IMR-90 (cell line): ENCODE data around the gene EEF1AKMT2. TPM values are rescaled to one million over a fixed set of nuclear protein-coding genes. Genes with fewer than 3 reads are reported as not detected.

Experiments
- ATAC-seq: fragments of 200-7000 bp; cut with Tn5 transposase; 2 replicates; pipeline ENCODE4 v1.9.1; 2020; ENCODE audit warnings: low read depth, mild to moderate bottlenecking, moderate library complexity
- BruUV-seq: library from RNA; stranded (reverse); fragments of 400-500 nt; replicated peaks from 2 replicates; lab custom pipeline; 2021; lab: Mats Ljungman, UMichigan
- CTCF ChIA-PET: fragments of 300-600 bp; formaldehyde crosslinking; extraction: SDS; loops from one replicate; lab custom pipeline; 2021; ENCODE audit warnings: antibody characterized with exemption; lab: Yijun Ruan, JAX
- POLR2A ChIA-PET: fragments of 300-600 bp; sonication (Branson Sonifier 250); formaldehyde crosslinking; loops from one replicate; lab custom pipeline; 2022; ENCODE audit warnings: antibody characterized with exemption; ENCODE audit not compliant: unreplicated experiment; lab: Charles Lee
- DNase-seq: peaks from one replicate; pipeline ENCODE4 v3.0.0; 2013
- H2AFZ ChIP-seq: replicated peaks from 2 replicates; pipeline ENCODE3; 2013; ENCODE audit warnings: low read length, mild to moderate bottlenecking; ENCODE audit not compliant: poor library complexity
- H2AK5ac ChIP-seq: 2 replicates; pipeline ENCODE4 v1.6.1; 2013; ENCODE audit warnings: low read depth, low read length, inconsistent platforms
- H2AK9ac ChIP-seq: replicated peaks from 2 replicates; pipeline ENCODE3; 2013; ENCODE audit warnings: mild to moderate bottlenecking, low read depth, low read length, moderate library complexity; ENCODE audit not compliant: poor library complexity
- H2BK120ac ChIP-seq: 2 replicates; pipeline ENCODE4 v1.6.1; 2013; ENCODE audit warnings: low read depth, low read length, inconsistent platforms
- H2BK15ac ChIP-seq: 3 replicates; pipeline ENCODE4 v1.6.1; 2013; ENCODE audit warnings: low read depth, low read length, inconsistent platforms
- H2BK20ac ChIP-seq: 2 replicates; pipeline ENCODE4 v1.6.1; 2013; ENCODE audit warnings: low read depth, mild to moderate bottlenecking, inconsistent platforms, low read length, moderate library complexity
- H2BK5ac ChIP-seq: 2 replicates; pipeline ENCODE4 v1.6.1; 2013; ENCODE audit warnings: mild to moderate bottlenecking, low read depth, low read length, inconsistent platforms; ENCODE audit not compliant: poor library complexity, severe bottlenecking
- H3K14ac ChIP-seq: replicated peaks from 2 replicates; pipeline ENCODE4 v1.6.1; 2013; ENCODE audit warnings: low read depth, low read length, inconsistent platforms
- H3K18ac ChIP-seq: 2 replicates; pipeline ENCODE4 v1.6.1; 2013; ENCODE audit warnings: low read depth, low read length, control low read depth
- H3K23ac ChIP-seq: 2 replicates; pipeline ENCODE4 v1.6.1; 2013; ENCODE audit warnings: low read depth, low read length, inconsistent platforms
- H3K27ac ChIP-seq: 2 replicates; pipeline ENCODE4 v1.5.1; 2013; ENCODE audit warnings: mild to moderate bottlenecking, control low read depth, low read length; ENCODE audit not compliant: insufficient read depth
- H3K27me3 ChIP-seq: 2 replicates; pipeline ENCODE4 v1.6.1; 2013; ENCODE audit warnings: low read length; ENCODE audit not compliant: control insufficient read depth, insufficient read depth
- H3K36me3 ChIP-seq: 2 replicates; pipeline ENCODE4 v1.6.1; 2013; ENCODE audit warnings: low read length, mixed read lengths; ENCODE audit not compliant: control insufficient read depth, insufficient read depth
- H3K4ac ChIP-seq: 2 replicates; pipeline ENCODE4 v1.6.1; 2013; ENCODE audit warnings: low read depth, low read length, inconsistent platforms
- H3K4me1 ChIP-seq: 2 replicates; pipeline ENCODE4 v1.6.1; 2013; ENCODE audit warnings: low read length, mixed read lengths; ENCODE audit not compliant: control insufficient read depth, insufficient read depth
- H3K4me2 ChIP-seq: 2 replicates; pipeline ENCODE4 v1.6.1; 2013; ENCODE audit warnings: low read depth, mild to moderate bottlenecking, control low read depth, low read length, moderate library complexity
- H3K4me3 ChIP-seq: 2 replicates; pipeline ENCODE4 v1.5.1; 2013; ENCODE audit warnings: low read depth, mild to moderate bottlenecking, control low read depth, low read length, moderate library complexity; ENCODE audit not compliant: insufficient read depth
- H3K56ac ChIP-seq: 2 replicates; pipeline ENCODE4 v1.6.1; 2013; ENCODE audit warnings: low read length, inconsistent platforms; ENCODE audit not compliant: insufficient read depth; ENCODE audit errors: extremely low read depth
- H3K79me1 ChIP-seq, 2 experiments: 2 replicates each; pipeline ENCODE4 v1.6.1; 2013; ENCODE audit warnings: low read length in 2 of 2, inconsistent platforms in 1 of 2, low read depth in 1 of 2
- H3K9ac ChIP-seq: 2 replicates; pipeline ENCODE4 v1.6.1; 2013; ENCODE audit warnings: low read depth, low read length, control low read depth
- H3K9me1 ChIP-seq: 2 replicates; pipeline ENCODE4 v1.6.1; 2013; ENCODE audit warnings: low read length, inconsistent platforms; ENCODE audit not compliant: insufficient read depth
- H3K9me3 ChIP-seq: 2 replicates; pipeline ENCODE4 v1.6.1; 2013; ENCODE audit warnings: low read length; ENCODE audit not compliant: control insufficient read depth, insufficient read depth
- H4K20me1 ChIP-seq: 2 replicates; pipeline ENCODE4 v1.6.1; 2013; ENCODE audit warnings: low read length, inconsistent platforms; ENCODE audit not compliant: insufficient read depth
- H4K5ac ChIP-seq: 2 replicates; pipeline ENCODE4 v1.6.1; 2013; ENCODE audit warnings: mild to moderate bottlenecking, low read depth, low read length, control low read depth
- H4K8ac ChIP-seq, 2 experiments: 2 replicates each; pipeline ENCODE4 v1.6.1; 2013; ENCODE audit warnings: low read depth in 2 of 2, low read length in 2 of 2, control low read depth in 1 of 2, inconsistent platforms in 1 of 2
- H4K91ac ChIP-seq: 2 replicates; pipeline ENCODE4 v1.6.1; 2013; ENCODE audit warnings: low read depth, low read length, inconsistent platforms; ENCODE audit not compliant: insufficient read depth
- CTCF ChIP-seq: conservative IDR thresholded peaks from 2 replicates; pipeline ENCODE4 v1.5.1; 2012; ENCODE audit warnings: mild to moderate bottlenecking, low read depth, low read length, improper control_type of control experiment
- ELK1 ChIP-seq: fragments of 150-350 bp; IDR thresholded peaks from 2 replicates; pipeline ENCODE4 v1.6.1; 2016; ENCODE audit warnings: low read depth, mild to moderate bottlenecking, low read length, moderate library complexity, borderline replicate concordance
- FOS ChIP-seq: fragments of 150-350 bp; IDR thresholded peaks from 2 replicates; pipeline ENCODE4 v1.6.1; 2016; ENCODE audit warnings: low read depth, low read length
- MAFK ChIP-seq: IDR thresholded peaks from 2 replicates; pipeline ENCODE4 v1.6.1; 2012; ENCODE audit warnings: low read depth, low read length, improper control_type of control experiment
- MXI1 ChIP-seq: IDR thresholded peaks from 2 replicates; pipeline ENCODE4 v1.6.1; 2012; ENCODE audit warnings: low read depth, mild to moderate bottlenecking, low read length, moderate library complexity, borderline replicate concordance
- NFE2L2 ChIP-seq: fragments of 150-350 bp; IDR thresholded peaks from 2 replicates; pipeline ENCODE4 v1.6.1; 2016; ENCODE audit warnings: low read depth, mild to moderate bottlenecking, low read length
- RAD21 ChIP-seq: IDR thresholded peaks from 2 replicates; pipeline ENCODE4 v1.6.1; 2012; ENCODE audit warnings: low read length, improper control_type of control experiment
- SMC3 ChIP-seq: fragments of 150-350 bp; IDR thresholded peaks from 2 replicates; pipeline ENCODE4 v1.6.1; 2016; ENCODE audit warnings: low read depth, mild to moderate bottlenecking, antibody characterized with exemption, low read length, moderate library complexity
- USF2 ChIP-seq: fragments of 150-350 bp; IDR thresholded peaks from 2 replicates; pipeline ENCODE4 v1.6.1; 2017; ENCODE audit warnings: mild to moderate bottlenecking, antibody characterized with exemption, low read length, low read depth
- WGBS, 2 experiments: methylation state at CpG; one replicate each; pipeline versions ENCODE4 v1.1.5 to v1.1.7; 2013; ENCODE audit warnings: missing lambda C conversion rate in 2 of 2; ENCODE audit not compliant: insufficient read length in 1 of 2; ENCODE audit errors: extremely low coverage in 2 of 2; 5-methylcytosine and 5-hydroxymethylcytosine counted together
- dilution Hi-C: fragments of 300-500 bp; cut with HindIII; formaldehyde crosslinking; loops from one replicate; pipeline ENCODE4 v1.14.3; 2018; ENCODE audit warnings: low sequenced_read_pairs; ENCODE audit not compliant: unreplicated experiment
- in situ Hi-C: fragments of 300-500 bp; cut with MboI; formaldehyde crosslinking; loops from 3 replicates; pipeline ENCODE4 v1.14.3; 2019; ENCODE audit warnings: low sequenced_read_pairs, inconsistent platforms, mixed read lengths
- intact Hi-C: fragments of 100-400 bp; cut with micrococcal nuclease; formaldehyde crosslinking; loops from 2 replicates; pipeline ENCODE4 v1.10.0; 2022
- polyA plus RNA-seq, 3 experiments: library from polyadenylated mRNA; depleted of rRNA; stranded (reverse); fragments of >200 nt; gene quantifications; 2 replicates each; pipeline ENCODE4 v1.2.3, GENCODE V29; 2012; ENCODE audit warnings: low replicate concordance in 1 of 3
- total RNA-seq: library from RNA; depleted of rRNA; stranded (reverse); fragments of >200 nt; gene quantifications from 2 replicates; pipeline ENCODE4 v1.2.3, GENCODE V29; 2012

EEF1AKMT2 gene
- total and polyA plus RNA-seq, 2 of the 4 experiments (the other 2 are of a cell fraction): 9.7 to 12.7 TPM

GRCh38 chr10:124755581-124755980, 36.1 kb downstream of the EEF1AKMT2 start:
- TF ChIP-seq USF2 (no peak), MAFK (no peak), FOS (no peak), SMC3 (no peak), ELK1 (no peak), RAD21 (no peak), CTCF (no peak), MXI1 (no peak), NFE2L2 (no peak)
- no peak overlapping the region for H3K56ac ChIP-seq
- 0 out of 2 replicates have a peak, but pooled peaks cover 2% of the 10 kb centered on the region for H3K9me1 ChIP-seq
- H3K14ac ChIP-seq: no peak overlapping the region
- H3K18ac ChIP-seq: no peak overlapping the region
- no peak overlapping the region for H3K27ac ChIP-seq
- H2BK120ac ChIP-seq: no peak overlapping the region
- H3K79me1 ChIP-seq: peaks cover 5% of the 10 kb centered on the region in 2 experiments; a peak in 3 of 4 replicates
- no peak overlapping the region for H3K9ac ChIP-seq
- H4K20me1 ChIP-seq: no peaks in the 10 kb centered on the region
- H3K9me3 ChIP-seq: no peaks in the 10 kb centered on the region
- no peak overlapping the region for H2AK5ac ChIP-seq
- H3K4me1 ChIP-seq: no peaks in the 10 kb centered on the region
- H3K27me3 ChIP-seq: no peaks in the 10 kb centered on the region
- no peak overlapping the region for H3K4me2 ChIP-seq
- H2BK20ac ChIP-seq: no peak overlapping the region
- H2BK5ac ChIP-seq: no peak overlapping the region
- ChIA-PET POLR2A (no interaction called here), CTCF (interaction anchor here (1.5 kb wide), 1 partner anchor 10 kb away, joined by 3 read pairs; no protein-coding TSS in a partner anchor)
- in situ Hi-C loops: no loop called here
- dilution Hi-C loops: no loop called here
- WGBS, 2 experiments: no CpG with 5 or more reads among the region's 2 CpGs
- H3K4ac ChIP-seq: no peak overlapping the region
- BruUV-seq: no TSS peak
- no peak overlapping the region for H2BK15ac ChIP-seq
- no peak overlapping the region for H4K91ac ChIP-seq
- intact Hi-C loops: no loop called here
- H3K23ac ChIP-seq: no peak overlapping the region
- DNase-seq (no peak), ATAC-seq (no peak)
- H3K36me3 ChIP-seq: peaks cover 6% of the 10 kb centered on the region; the same call in 1 of the 2 replicates
- H2AK9ac ChIP-seq: no peak overlapping the region
- H4K8ac ChIP-seq: no peak overlapping the region
- no peak overlapping the region for H2AFZ ChIP-seq
- H4K5ac ChIP-seq: no peak overlapping the region
- no peak overlapping the region for H3K4me3 ChIP-seq
